ENCODE results near the gene LRRC43. TPM values are rescaled to one million over a fixed set of nuclear protein-coding genes. Genes with fewer than 3 reads are reported as not detected.

LRRC43 gene
- total RNA-seq, 1 experiment from 2014 or later: 0.34 TPM

GRCh38 chr12:122138616-122139015 lies 44.3 kb upstream of the LRRC43 start:
- no peak for DNase-seq
- Histone ChIP-seq H3K9me3 (no peaks in the 10 kb centered on the region), H3K27me3 (replicated peaks; ENCODE audit: control insufficient read depth, insufficient read depth, low read length) (no peaks in the 10 kb centered on the region), H3K36me3 (ENCODE audit: control insufficient read depth, insufficient read depth, low read length) (no peaks in the 10 kb centered on the region; the same call in none of the 2 replicates), H3K4me1 (no peaks in the 10 kb centered on the region), H3K4me3 (ENCODE audit: low read depth, low read length) (no peak overlapping the region)
- intact Hi-C loops (cut with micrococcal nuclease; ENCODE audit: unreplicated experiment): no loop called here
- Mint-ChIP-seq H3K36me3 (ENCODE audit: insufficient read depth, unreplicated experiment) (peaks cover 32% of the 10 kb centered on the region), H3K27me3 (ENCODE audit: insufficient read depth, unreplicated experiment) (no peaks in the 10 kb centered on the region), H3K4me3 (ENCODE audit: unreplicated experiment) (no peak overlapping the region), H3K4me1 (ENCODE audit: low read depth, unreplicated experiment) (no peaks in the 10 kb centered on the region), H3K9me3 (ENCODE audit: unreplicated experiment) (no peaks in the 10 kb centered on the region), H3K27ac (ENCODE audit: unreplicated experiment) (no peak overlapping the region)
- no peak for TF ChIP-seq CTCF (IDR thresholded peaks at IDR 0.05; ENCODE audit: insufficient read depth in 1 of 2, low read depth in 1 of 2, low read length in 1 of 2, severe bottlenecking in 1 of 2, unreplicated experiment in 1 of 2)
- ChIA-PET CTCF (no interaction called here), POLR2A (no interaction called here)
- no TSS peak for BruUV-seq (replicated peaks)

GRCh38 chr12:122139266-122139665 lies 43.7 kb upstream of the LRRC43 start:
- intact Hi-C loops (cut with micrococcal nuclease; ENCODE audit: unreplicated experiment): no loop called here
- Histone ChIP-seq H3K27me3 (replicated peaks; ENCODE audit: control insufficient read depth, insufficient read depth, low read length) (no peaks in the 10 kb centered on the region), H3K4me3 (ENCODE audit: low read depth, low read length) (no peak overlapping the region), H3K4me1 (no peaks in the 10 kb centered on the region), H3K9me3 (no peaks in the 10 kb centered on the region), H3K36me3 (ENCODE audit: control insufficient read depth, insufficient read depth, low read length) (no peaks in the 10 kb centered on the region; the same call in none of the 2 replicates)
- CTCF ChIA-PET: interaction anchor here (0.7 kb wide), 1 partner anchor 55 kb away, joined by 3 read pairs; no protein-coding TSS in a partner anchor
- Mint-ChIP-seq H3K27ac (ENCODE audit: unreplicated experiment) (no peak overlapping the region), H3K4me1 (ENCODE audit: low read depth, unreplicated experiment) (no peaks in the 10 kb centered on the region), H3K36me3 (ENCODE audit: insufficient read depth, unreplicated experiment) (peaks cover 26% of the 10 kb centered on the region), H3K4me3 (ENCODE audit: unreplicated experiment) (no peak overlapping the region), H3K27me3 (ENCODE audit: insufficient read depth, unreplicated experiment) (no peaks in the 10 kb centered on the region), H3K9me3 (ENCODE audit: unreplicated experiment) (no peaks in the 10 kb centered on the region)
- POLR2A ChIA-PET: no interaction called here
- no TSS peak for BruUV-seq (replicated peaks)
- DNase-seq: no peak
- TF ChIP-seq CTCF (IDR thresholded peaks at IDR 0.05; ENCODE audit: insufficient read depth in 1 of 2, low read depth in 1 of 2, low read length in 1 of 2, severe bottlenecking in 1 of 2, unreplicated experiment in 1 of 2): no peak

- Mint-ChIP-seq H3K36me3 (ENCODE audit: insufficient read depth, unreplicated experiment) (peaks cover 20% of the 10 kb centered on the region), H3K27ac (ENCODE audit: unreplicated experiment) (no peak overlapping the region), H3K9me3 (ENCODE audit: unreplicated experiment) (no peaks in the 10 kb centered on the region), H3K4me3 (ENCODE audit: unreplicated experiment) (no peak overlapping the region), H3K4me1 (ENCODE audit: low read depth, unreplicated experiment) (no peaks in the 10 kb centered on the region), H3K27me3 (ENCODE audit: insufficient read depth, unreplicated experiment) (no peaks in the 10 kb centered on the region)
- no peaks in the 10 kb centered on the region; the same call in none of the 2 replicates for H3K36me3 ChIP-seq (ENCODE audit: control insufficient read depth, insufficient read depth, low read length)
- TF ChIP-seq CTCF (IDR thresholded peaks at IDR 0.05; ENCODE audit: insufficient read depth in 1 of 2, low read depth in 1 of 2, low read length in 1 of 2, severe bottlenecking in 1 of 2, unreplicated experiment in 1 of 2): no peak
- CTCF ChIA-PET: interaction anchor here (0.7 kb wide), 1 partner anchor 54 kb away, joined by 3 read pairs; no protein-coding TSS in a partner anchor
- intact Hi-C loops (cut with micrococcal nuclease; ENCODE audit: unreplicated experiment): no loop called here
- H3K9me3 ChIP-seq: no peaks in the 10 kb centered on the region
- no peak for DNase-seq
- no peaks in the 10 kb centered on the region for H3K27me3 ChIP-seq (replicated peaks; ENCODE audit: control insufficient read depth, insufficient read depth, low read length)
- no TSS peak for BruUV-seq (replicated peaks)
- H3K4me1 ChIP-seq: no peaks in the 10 kb centered on the region
- POLR2A ChIA-PET: no interaction called here
- H3K4me3 ChIP-seq (ENCODE audit: low read depth, low read length): no peak overlapping the region
Observed at GRCh38 chr12:122139941-122140340, 43.0 kb upstream of the LRRC43 start.
